K562 (cell line): Measurements from ENCODE around the gene PTGR1. TPM values are rescaled to one million over a fixed set of nuclear protein-coding genes. Genes with fewer than 3 reads are reported as not detected.

Experiments
- ARID1B ChIP-seq: fragments of 450-650 bp; IDR thresholded peaks from 2 replicates; pipeline ENCODE4 v1.6.1; 2016; ENCODE audit warnings: antibody characterized with exemption, mild to moderate bottlenecking, inconsistent platforms
- BHLHE40 ChIP-seq: IDR thresholded peaks from 2 replicates; pipeline ENCODE4 v1.6.1; 2011; ENCODE audit warnings: low read length, improper control_type of control experiment
- CBFA2T3 ChIP-seq: fragments of 450-650 bp; IDR thresholded peaks from 2 replicates; pipeline ENCODE4 v1.6.1; 2017
- DPF2 ChIP-seq: fragments of 450-650 bp; IDR thresholded peaks from 2 replicates; pipeline ENCODE4 v1.6.1; 2016
- EP300 ChIP-seq: IDR thresholded peaks from 2 replicates; pipeline ENCODE4 v1.6.1; 2012; ENCODE audit warnings: low read length, improper control_type of control experiment
- ESRRB ChIP-seq: fragments of 250-450 bp; sonication (Bioruptor Pico); IDR thresholded peaks from 2 replicates; pipeline ENCODE4 v1.5.0; 2020; ENCODE audit warnings: mild to moderate bottlenecking, moderate library complexity, borderline replicate concordance
- FOSL1 ChIP-seq: fragments of 200-800 bp; sonication (Bioruptor generic); conservative IDR thresholded peaks from 2 replicates; pipeline ENCODE4 v1.6.1; 2016; ENCODE audit warnings: missing genetic modification characterization, missing compliant biosample characterization
- HDAC2 ChIP-seq: fragments of 450-650 bp; IDR thresholded peaks from 2 replicates; pipeline ENCODE4 v1.6.1; 2016; ENCODE audit warnings: mild to moderate bottlenecking
- JUN ChIP-seq, 2 experiments: sonication (generic) in 1 of 2; formaldehyde crosslinking in 1 of 2; IDR thresholded peaks; 2 replicates each; pipeline versions ENCODE4 v1.6.1 to v1.8.0; 2012 to 2022; ENCODE audit warnings: borderline replicate concordance in 2 of 2, mild to moderate bottlenecking in 2 of 2, improper control_type of control experiment in 1 of 2, low read depth in 1 of 2, low read length in 1 of 2, missing genetic modification reagents in 1 of 2
- MAFF ChIP-seq: IDR thresholded peaks from 2 replicates; pipeline ENCODE4 v1.6.1; 2012; ENCODE audit warnings: low read length, improper control_type of control experiment
- MAFG ChIP-seq: fragments of 450-650 bp; conservative IDR thresholded peaks from 2 replicates; pipeline ENCODE4 v1.6.1; 2016; ENCODE audit warnings: missing genetic modification characterization, missing compliant biosample characterization
- MAFK ChIP-seq: IDR thresholded peaks from 2 replicates; pipeline ENCODE4 v1.6.1; 2011; ENCODE audit warnings: low read length, improper control_type of control experiment
- NCOA2 ChIP-seq, 2 experiments: fragments of 450-650 bp; IDR thresholded peaks; 2 replicates each; pipeline ENCODE4 v1.6.1; 2018; ENCODE audit warnings: mild to moderate bottlenecking in 2 of 2, moderate library complexity in 1 of 2; ENCODE audit not compliant: partially characterized antibody in 2 of 2
- NCOR1 ChIP-seq: fragments of 450-650 bp; IDR thresholded peaks from 2 replicates; pipeline ENCODE4 v1.6.1; 2016; ENCODE audit warnings: mild to moderate bottlenecking, moderate library complexity
- NR2C1 ChIP-seq, 2 experiments: fragments of 450-650 bp; IDR thresholded peaks; 2 replicates each; pipeline ENCODE4 v1.6.1; 2017; ENCODE audit warnings: mild to moderate bottlenecking in 2 of 2, antibody characterized with exemption in 1 of 2, inconsistent platforms in 1 of 2, missing compliant biosample characterization in 1 of 2, missing genetic modification characterization in 1 of 2
- PCBP1 ChIP-seq: fragments of 200-400 bp; formaldehyde crosslinking; IDR thresholded peaks from 2 replicates; pipeline ENCODE4 v1.6.1; 2018; ENCODE audit warnings: mild to moderate bottlenecking, low read depth, low read length; ENCODE audit not compliant: poor library complexity, severe bottlenecking
- SMARCA4 ChIP-seq: fragments of 450-650 bp; IDR thresholded peaks from 2 replicates; pipeline ENCODE4 v1.6.1; 2016
- SMARCE1 ChIP-seq: fragments of 450-650 bp; IDR thresholded peaks from 2 replicates; pipeline ENCODE4 v1.7.1; 2016; ENCODE audit warnings: mild to moderate bottlenecking
- TGIF2 ChIP-seq: sonication (generic); formaldehyde crosslinking; IDR thresholded peaks from 2 replicates; pipeline ENCODE4 v1.8.1; 2022; ENCODE audit warnings: mild to moderate bottlenecking, missing genetic modification reagents, moderate library complexity
- polyA plus RNA-seq, 8 experiments: library from polyadenylated mRNA; depleted of rRNA in 4 of 8; stranded (reverse) in 5 of 8; unstranded in 3 of 8; fragments of >200 nt; fragmentation: Nextera tagmentation in 2 of 8; fragmentation: Illumina TruSeq in 1 of 8; extraction: Ambion mirVana in 2 of 8; extraction: Trizol in 1 of 8; gene quantifications; 2 replicates each; pipeline versions ENCODE4 v1.2.1 to v1.2.3, GENCODE V29; 2011 to 2014; ENCODE audit warnings: inconsistent platforms in 1 of 8, missing spikeins in 1 of 8
- total RNA-seq, 7 experiments: library from RNA; depleted of rRNA in 6 of 7; stranded (reverse); fragments of >200 nt in 6 of 7; fragmentation: Illumina TruSeq in 2 of 7; extraction: Trizol in 2 of 7; gene quantifications; 2 replicates each; pipeline versions ENCODE4 v1.2.1 to v1.2.3, GENCODE V29; 2011 to 2021; ENCODE audit warnings: low replicate concordance in 1 of 7
- TF ChIP-seq, protein P1 (sequence below): fragments of 250-450 bp; sonication (Bioruptor Pico); IDR thresholded peaks from 2 replicates; pipeline ENCODE4 v1.8.0; 2022; ENCODE audit warnings: moderate library complexity, mild to moderate bottlenecking, inconsistent platforms
- TF ChIP-seq, protein P2 (sequence below): fragments of 200-800 bp; sonication (Bioruptor generic); IDR thresholded peaks from 2 replicates; pipeline ENCODE4 v1.6.1; 2017; ENCODE audit warnings: missing genetic modification characterization, missing compliant biosample characterization
- TF ChIP-seq, protein P3 (sequence below): fragments of 250-450 bp; sonication (Bioruptor Pico); IDR thresholded peaks from 2 replicates; pipeline ENCODE4 v1.5.1; 2021; ENCODE audit warnings: mild to moderate bottlenecking
- TF ChIP-seq, protein P4 (sequence below): sonication (generic); formaldehyde crosslinking; IDR thresholded peaks from 2 replicates; pipeline ENCODE4 v1.8.0; 2022; ENCODE audit warnings: mild to moderate bottlenecking, missing genetic modification reagents

The PTGR1 gene
- total and polyA plus RNA-seq, 9 of the 15 experiments (the other 6 are each of a cell fraction or from before 2014, with no cell fraction given) = 0.22 TPM; not detected in 8

DNA sequence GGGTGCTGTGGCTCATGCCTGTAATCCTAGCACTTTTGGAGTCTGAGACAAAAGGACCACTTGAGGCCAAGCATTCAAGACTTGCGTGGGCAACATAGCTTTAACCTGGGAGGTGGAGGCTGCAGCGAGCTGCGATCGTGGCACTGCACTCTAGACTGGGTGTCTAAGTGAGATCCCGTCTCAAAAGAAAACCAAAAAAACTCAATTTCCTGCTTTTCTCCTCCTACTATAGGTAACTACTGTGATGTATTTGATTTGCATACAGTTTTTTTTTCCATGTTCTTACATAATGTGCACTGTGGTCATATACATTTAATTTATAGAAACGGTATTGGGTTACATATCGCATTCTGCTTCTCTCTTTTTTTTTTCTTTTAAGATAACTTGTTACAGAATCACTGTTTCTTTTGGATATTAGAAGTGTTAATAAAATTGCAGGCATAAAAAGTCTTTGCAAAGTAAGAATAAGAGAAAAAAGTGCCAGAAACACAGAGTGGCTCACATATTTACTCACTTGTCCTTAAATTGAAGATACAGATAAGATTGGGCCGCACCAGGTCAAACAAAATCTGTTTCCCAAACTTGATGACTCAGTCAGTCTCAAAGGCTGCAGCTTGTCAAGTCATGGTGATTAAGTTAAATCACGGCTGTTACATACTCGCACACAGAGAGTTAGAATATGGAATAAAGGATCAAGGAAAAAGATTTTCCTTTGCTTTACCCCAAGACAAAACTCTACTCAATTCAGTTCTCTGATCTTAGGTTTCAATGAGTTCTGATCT, 2.0 kb upstream of the PTGR1 start (continued):
- TF ChIP-seq BHLHE40 = 0 out of 2 replicates have a peak, but pooled peaks have one; percentile 30
- TF ChIP-seq, protein P1, sequence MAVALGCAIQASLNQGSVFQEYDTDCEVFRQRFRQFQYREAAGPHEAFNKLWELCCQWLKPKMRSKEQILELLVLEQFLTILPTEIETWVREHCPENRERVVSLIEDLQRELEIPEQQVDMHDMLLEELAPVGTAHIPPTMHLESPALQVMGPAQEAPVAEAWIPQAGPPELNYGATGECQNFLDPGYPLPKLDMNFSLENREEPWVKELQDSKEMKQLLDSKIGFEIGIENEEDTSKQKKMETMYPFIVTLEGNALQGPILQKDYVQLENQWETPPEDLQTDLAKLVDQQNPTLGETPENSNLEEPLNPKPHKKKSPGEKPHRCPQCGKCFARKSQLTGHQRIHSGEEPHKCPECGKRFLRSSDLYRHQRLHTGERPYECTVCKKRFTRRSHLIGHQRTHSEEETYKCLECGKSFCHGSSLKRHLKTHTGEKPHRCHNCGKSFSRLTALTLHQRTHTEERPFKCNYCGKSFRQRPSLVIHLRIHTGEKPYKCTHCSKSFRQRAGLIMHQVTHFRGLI (CRISPR knock-in tag) = no peak
- TF ChIP-seq, protein P2, sequence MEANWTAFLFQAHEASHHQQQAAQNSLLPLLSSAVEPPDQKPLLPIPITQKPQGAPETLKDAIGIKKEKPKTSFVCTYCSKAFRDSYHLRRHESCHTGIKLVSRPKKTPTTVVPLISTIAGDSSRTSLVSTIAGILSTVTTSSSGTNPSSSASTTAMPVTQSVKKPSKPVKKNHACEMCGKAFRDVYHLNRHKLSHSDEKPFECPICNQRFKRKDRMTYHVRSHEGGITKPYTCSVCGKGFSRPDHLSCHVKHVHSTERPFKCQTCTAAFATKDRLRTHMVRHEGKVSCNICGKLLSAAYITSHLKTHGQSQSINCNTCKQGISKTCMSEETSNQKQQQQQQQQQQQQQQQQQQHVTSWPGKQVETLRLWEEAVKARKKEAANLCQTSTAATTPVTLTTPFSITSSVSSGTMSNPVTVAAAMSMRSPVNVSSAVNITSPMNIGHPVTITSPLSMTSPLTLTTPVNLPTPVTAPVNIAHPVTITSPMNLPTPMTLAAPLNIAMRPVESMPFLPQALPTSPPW (CRISPR knock-in tag) = peak; percentile 14; the same call in 1 of the 2 replicates
- TF ChIP-seq FOSL1 (tag) = peak; percentile 97
- TF ChIP-seq SMARCE1 = peak; percentile 61; the same call in 1 of the 2 replicates
- peak; percentile 90 for TF ChIP-seq MAFG (tag)
- TF ChIP-seq, protein P3, sequence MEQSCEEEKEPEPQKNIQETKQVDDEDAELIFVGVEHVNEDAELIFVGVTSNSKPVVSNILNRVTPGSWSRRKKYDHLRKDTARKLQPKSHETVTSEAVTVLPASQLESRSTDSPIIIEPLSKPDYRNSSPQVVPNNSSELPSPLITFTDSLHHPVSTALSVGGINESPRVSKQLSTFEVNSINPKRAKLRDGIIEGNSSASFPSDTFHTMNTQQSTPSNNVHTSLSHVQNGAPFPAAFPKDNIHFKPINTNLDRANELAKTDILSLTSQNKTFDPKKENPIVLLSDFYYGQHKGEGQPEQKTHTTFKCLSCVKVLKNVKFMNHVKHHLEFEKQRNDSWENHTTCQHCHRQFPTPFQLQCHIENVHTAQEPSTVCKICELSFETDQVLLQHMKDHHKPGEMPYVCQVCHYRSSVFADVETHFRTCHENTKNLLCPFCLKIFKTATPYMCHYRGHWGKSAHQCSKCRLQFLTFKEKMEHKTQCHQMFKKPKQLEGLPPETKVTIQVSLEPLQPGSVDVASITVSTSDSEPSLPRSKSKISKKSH (CRISPR knock-in tag) = no peak
- TF ChIP-seq NCOA2 (IDR thresholded peaks at IDR 0.05; ENCODE audit: partially characterized antibody in 2 of 2) = peak in 1 of 2 experiments; percentile 44
- peak; percentile 50; the same call in 1 of the 2 replicates for TF ChIP-seq EP300
- 0 out of 2 replicates have a peak, but pooled peaks have one; percentile 63 for TF ChIP-seq JUN (IDR thresholded peaks at IDR 0.05; ENCODE audit: borderline replicate concordance, low read depth, low read length)
- TF ChIP-seq JUN (CRISPR knock-in tag; IDR thresholded peaks at IDR 0.05; ENCODE audit: borderline replicate concordance) = no peak
- no peak for TF ChIP-seq TGIF2 (CRISPR knock-in tag)
- peak; percentile 97 for TF ChIP-seq HDAC2
- TF ChIP-seq MAFK = peak; percentile 79
- no peak for TF ChIP-seq ESRRB (CRISPR knock-in tag)
- TF ChIP-seq, protein P4, sequence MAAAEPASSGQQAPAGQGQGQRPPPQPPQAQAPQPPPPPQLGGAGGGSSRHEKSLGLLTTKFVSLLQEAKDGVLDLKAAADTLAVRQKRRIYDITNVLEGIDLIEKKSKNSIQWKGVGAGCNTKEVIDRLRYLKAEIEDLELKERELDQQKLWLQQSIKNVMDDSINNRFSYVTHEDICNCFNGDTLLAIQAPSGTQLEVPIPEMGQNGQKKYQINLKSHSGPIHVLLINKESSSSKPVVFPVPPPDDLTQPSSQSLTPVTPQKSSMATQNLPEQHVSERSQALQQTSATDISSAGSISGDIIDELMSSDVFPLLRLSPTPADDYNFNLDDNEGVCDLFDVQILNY (CRISPR knock-in tag) = no peak
- peak; percentile 77 for TF ChIP-seq DPF2
- peak; percentile 75 for TF ChIP-seq ARID1B
- TF ChIP-seq NR2C1 (IDR thresholded peaks at IDR 0.05) = no peak
- 0 out of 2 replicates have a peak, but pooled peaks have one; percentile 27 for TF ChIP-seq NR2C1 (tag; IDR thresholded peaks at IDR 0.05)
- peak; percentile 62 for TF ChIP-seq CBFA2T3
- TF ChIP-seq MAFF = peak; percentile 79
- TF ChIP-seq PCBP1 = no peak
- peak; percentile 49 for TF ChIP-seq NCOR1
- TF ChIP-seq SMARCA4 = peak; percentile 67; the same call in 1 of the 2 replicates
